ENCODE data around the gene DEPDC7.

DEPDC7 gene

GRCh38 chr11:33016654-33017053, 976 bp downstream of the DEPDC7 start:
- Histone ChIP-seq H3K4me3 (replicated peaks; ENCODE audit: low read depth, low read length) (no peak overlapping the region), H3K36me3 (ENCODE audit: control insufficient read depth, insufficient read depth, low read length) (no peaks in the 10 kb centered on the region), H3K27me3 (replicated peaks; ENCODE audit: control insufficient read depth, insufficient read depth, low read length) (no peaks in the 10 kb centered on the region; the same call in 1 of the 2 replicates)
- TF ChIP-seq CTCF (IDR thresholded peaks at IDR 0.05; ENCODE audit: insufficient read depth, low read length, poor library complexity, severe bottlenecking), result no peak
- no peak for DNase-seq (ENCODE audit: extremely low read depth, insufficient read length)

- Histone ChIP-seq H3K36me3 (ENCODE audit: control insufficient read depth, insufficient read depth, low read length) (no peaks in the 10 kb centered on the region), H3K27me3 (replicated peaks; ENCODE audit: control insufficient read depth, insufficient read depth, low read length) (no peaks in the 10 kb centered on the region; the same call in 1 of the 2 replicates), H3K4me3 (replicated peaks; ENCODE audit: low read depth, low read length) (no peak overlapping the region)
- DNase-seq (ENCODE audit: extremely low read depth, insufficient read length), result no peak
- no peak for TF ChIP-seq CTCF (IDR thresholded peaks at IDR 0.05; ENCODE audit: insufficient read depth, low read length, poor library complexity, severe bottlenecking)
These were observed 1.8 kb downstream of the DEPDC7 start for GRCh38 chr11:33017478-33017877.

- no peak overlapping the region for H3K4me3 ChIP-seq (replicated peaks; ENCODE audit: low read depth, low read length)
- DNase-seq (ENCODE audit: extremely low read depth, insufficient read length), result no peak
- H3K27me3 ChIP-seq (replicated peaks; ENCODE audit: control insufficient read depth, insufficient read depth, low read length), result no peaks in the 10 kb centered on the region; the same call in 1 of the 2 replicates
- no peak for TF ChIP-seq CTCF (IDR thresholded peaks at IDR 0.05; ENCODE audit: insufficient read depth, low read length, poor library complexity, severe bottlenecking)
- H3K36me3 ChIP-seq (ENCODE audit: control insufficient read depth, insufficient read depth, low read length), result no peaks in the 10 kb centered on the region
These were observed 2.3 kb downstream of the DEPDC7 start for GRCh38 chr11:33017965-33018364.

- no peak overlapping the region for H3K4me3 ChIP-seq (replicated peaks; ENCODE audit: low read depth, low read length)
- H3K27me3 ChIP-seq (replicated peaks; ENCODE audit: control insufficient read depth, insufficient read depth, low read length), result no peaks in the 10 kb centered on the region; the same call in 1 of the 2 replicates
- no peak for DNase-seq (ENCODE audit: extremely low read depth, insufficient read length)
- TF ChIP-seq CTCF (IDR thresholded peaks at IDR 0.05; ENCODE audit: insufficient read depth, low read length, poor library complexity, severe bottlenecking), result no peak
- H3K36me3 ChIP-seq (ENCODE audit: control insufficient read depth, insufficient read depth, low read length), result no peaks in the 10 kb centered on the region
These were observed 3.2 kb downstream of the DEPDC7 start for GRCh38 chr11:33018840-33019239.

- Histone ChIP-seq H3K4me3 (replicated peaks; ENCODE audit: low read depth, low read length) (no peak overlapping the region), H3K27me3 (replicated peaks; ENCODE audit: control insufficient read depth, insufficient read depth, low read length) (no peaks in the 10 kb centered on the region), H3K36me3 (ENCODE audit: control insufficient read depth, insufficient read depth, low read length) (no peaks in the 10 kb centered on the region)
- no peak for TF ChIP-seq CTCF (IDR thresholded peaks at IDR 0.05; ENCODE audit: insufficient read depth, low read length, poor library complexity, severe bottlenecking)
- no peak for DNase-seq (ENCODE audit: extremely low read depth, insufficient read length)
These were observed 5.8 kb downstream of the DEPDC7 start for GRCh38 chr11:33021501-33021900.

GRCh38 chr11:33021937-33022336, 6.3 kb downstream of the DEPDC7 start:
- Histone ChIP-seq H3K36me3 (ENCODE audit: control insufficient read depth, insufficient read depth, low read length) (no peaks in the 10 kb centered on the region), H3K4me3 (replicated peaks; ENCODE audit: low read depth, low read length) (no peak overlapping the region), H3K27me3 (replicated peaks; ENCODE audit: control insufficient read depth, insufficient read depth, low read length) (no peaks in the 10 kb centered on the region)
- no peak for DNase-seq (ENCODE audit: extremely low read depth, insufficient read length)
- no peak for TF ChIP-seq CTCF (IDR thresholded peaks at IDR 0.05; ENCODE audit: insufficient read depth, low read length, poor library complexity, severe bottlenecking)
